ENCODE measurements around the gene MAST3.

The MAST3 gene

DNA sequence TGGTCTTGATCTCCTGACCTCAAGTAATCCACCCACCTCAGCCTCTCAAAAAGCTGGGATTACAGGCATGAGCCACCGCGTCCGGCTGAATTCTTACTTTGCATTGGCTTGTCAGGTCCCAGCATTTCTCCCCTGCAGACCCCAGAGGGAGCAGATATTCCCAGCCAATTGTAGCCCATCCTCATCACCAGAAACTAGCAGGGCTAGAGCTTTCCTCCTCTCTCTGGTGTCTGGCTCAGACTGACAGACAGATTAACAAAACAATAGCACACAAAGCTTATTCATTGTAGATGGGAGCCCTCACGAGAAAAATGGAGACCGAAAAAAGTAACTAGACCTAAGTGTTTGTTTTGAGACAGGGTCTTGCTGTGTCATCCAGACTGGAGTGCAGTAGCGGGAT, 88.0 kb downstream of the MAST3 start:
- no peaks in the 10 kb centered on the region for H3K4me1 ChIP-seq (ENCODE audit: control insufficient read depth, insufficient read depth, low read length)
- H3K36me3 ChIP-seq (ENCODE audit: control insufficient read depth in 2 of 2, insufficient read depth in 1 of 2, low read length in 2 of 2) = no peaks in the 10 kb centered on the region
- TF ChIP-seq ZNF184 (tag by site-specific recombination; IDR thresholded peaks at IDR 0.05) (no peak), ZNF24 (tag by site-specific recombination; IDR thresholded peaks at IDR 0.05) (no peak), ZNF645 (tag by site-specific recombination; IDR thresholded peaks at IDR 0.05) (no peak), ZNF2 (tag by site-specific recombination; IDR thresholded peaks at IDR 0.05) (no peak), ZNF660 (tag by site-specific recombination; IDR thresholded peaks at IDR 0.05) (no peak), ZNF423 (tag by site-specific recombination; IDR thresholded peaks at IDR 0.05) (no peak)
- no peak overlapping the region for H3K27ac ChIP-seq (ENCODE audit: extremely low read depth, low read depth, low read length)
- POLR2A ChIA-PET = no interaction called here
- CTCF ChIA-PET = interaction anchor here (0.6 to 1.2 kb wide), 3 partner anchors 9 to 126 kb away, joined by 3 read pairs; no protein-coding TSS in a partner anchor
- H3K9me3 ChIP-seq (ENCODE audit: control insufficient read depth, insufficient read depth, low read depth, low read length) = no peaks in the 10 kb centered on the region
- H3K4me3 ChIP-seq (ENCODE audit: low read depth, low read length) = no peak overlapping the region

- Histone ChIP-seq H3K4me1 (ENCODE audit: control insufficient read depth, insufficient read depth, low read length) (no peaks in the 10 kb centered on the region), H3K36me3 (ENCODE audit: control insufficient read depth in 2 of 2, insufficient read depth in 1 of 2, low read length in 2 of 2) (no peaks in the 10 kb centered on the region; a peak in 1 of 3 replicates), H3K9me3 (ENCODE audit: control insufficient read depth, insufficient read depth, low read depth, low read length) (no peaks in the 10 kb centered on the region), H3K27ac (ENCODE audit: extremely low read depth, low read depth, low read length) (no peak overlapping the region), H3K4me3 (ENCODE audit: low read depth, low read length) (no peak overlapping the region)
- no peak for TF ChIP-seq ZNF776 (tag by site-specific recombination; IDR thresholded peaks at IDR 0.05; ENCODE audit: borderline replicate concordance)
- no peak for TF ChIP-seq KLF17 (tag by site-specific recombination; IDR thresholded peaks at IDR 0.05)
- TF ChIP-seq ZNF660 (tag by site-specific recombination; IDR thresholded peaks at IDR 0.05) = no peak
- ChIA-PET CTCF (interaction anchor here (0.6 to 2.9 kb wide), 3 partner anchors 18 to 585 kb away, joined by 4 to 16 read pairs (median 7); no protein-coding TSS in a partner anchor), POLR2A (interaction anchor here (0.7 kb wide), 1 partner anchor 13 kb away, joined by 3 read pairs; no protein-coding TSS in a partner anchor)
Measured at GRCh38 chr19:18190278-18190677, 92.7 kb downstream of the MAST3 start.

- H3K27ac ChIP-seq (ENCODE audit: extremely low read depth, low read depth, low read length) = no peak overlapping the region
- ChIA-PET POLR2A (interaction anchor here (0.5 to 2.3 kb wide), 7 partner anchors 8 to 346 kb away, joined by 3 to 8 read pairs (median 5); partner anchors contain the start of gene RAB3A), CTCF (interaction anchor here (0.6 to 2.9 kb wide), 16 partner anchors 9 to 237 kb away, joined by 3 to 16 read pairs (median 4); partner anchors contain the start of gene RAB3A)
- no peaks in the 10 kb centered on the region for H3K4me1 ChIP-seq (ENCODE audit: control insufficient read depth, insufficient read depth, low read length)
- H3K36me3 ChIP-seq (ENCODE audit: control insufficient read depth in 2 of 2, insufficient read depth in 1 of 2, low read length in 2 of 2) = peaks cover 0 to 10% of the 10 kb centered on the region in 2 experiments; a peak in 2 of 3 replicates
- peak overlapping the region; percentile 43 for H3K4me3 ChIP-seq (ENCODE audit: low read depth, low read length)
- H3K9me3 ChIP-seq (ENCODE audit: control insufficient read depth, insufficient read depth, low read depth, low read length) = no peaks in the 10 kb centered on the region
- TF ChIP-seq ZNF645 (tag by site-specific recombination; IDR thresholded peaks at IDR 0.05) = no peak
- TF ChIP-seq ZNF549 (tag by site-specific recombination; IDR thresholded peaks at IDR 0.05) = no peak
- TF ChIP-seq ZNF274 (IDR thresholded peaks at IDR 0.05; ENCODE audit: low read length) = no peak
- no peak for TF ChIP-seq ZNF274 (tag by site-specific recombination; IDR thresholded peaks at IDR 0.05; ENCODE audit: borderline replicate concordance)
- no peak; the same call in 1 of the 2 replicates for TF ChIP-seq ZNF513 (tag by site-specific recombination; IDR thresholded peaks at IDR 0.05)
- TF ChIP-seq SP7 (tag by site-specific recombination; IDR thresholded peaks at IDR 0.05) = no peak
- no peak for TF ChIP-seq ZNF629 (tag by site-specific recombination; IDR thresholded peaks at IDR 0.05)
- TF ChIP-seq ZNF830 (tag by site-specific recombination; IDR thresholded peaks at IDR 0.05; ENCODE audit: low read depth) = no peak
- TF ChIP-seq ZNF280C (tag by site-specific recombination; IDR thresholded peaks at IDR 0.05) = no peak
- no peak for TF ChIP-seq ZNF449 (tag by site-specific recombination; IDR thresholded peaks at IDR 0.05)
- no peak for TF ChIP-seq TRIM28 (IDR thresholded peaks at IDR 0.05; ENCODE audit: borderline replicate concordance, low read length)
- TF ChIP-seq, protein P1, sequence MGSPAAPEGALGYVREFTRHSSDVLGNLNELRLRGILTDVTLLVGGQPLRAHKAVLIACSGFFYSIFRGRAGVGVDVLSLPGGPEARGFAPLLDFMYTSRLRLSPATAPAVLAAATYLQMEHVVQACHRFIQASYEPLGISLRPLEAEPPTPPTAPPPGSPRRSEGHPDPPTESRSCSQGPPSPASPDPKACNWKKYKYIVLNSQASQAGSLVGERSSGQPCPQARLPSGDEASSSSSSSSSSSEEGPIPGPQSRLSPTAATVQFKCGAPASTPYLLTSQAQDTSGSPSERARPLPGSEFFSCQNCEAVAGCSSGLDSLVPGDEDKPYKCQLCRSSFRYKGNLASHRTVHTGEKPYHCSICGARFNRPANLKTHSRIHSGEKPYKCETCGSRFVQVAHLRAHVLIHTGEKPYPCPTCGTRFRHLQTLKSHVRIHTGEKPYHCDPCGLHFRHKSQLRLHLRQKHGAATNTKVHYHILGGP (tag by site-specific recombination; IDR thresholded peaks at IDR 0.05) = no peak
- no peak for TF ChIP-seq MYNN (tag by site-specific recombination; IDR thresholded peaks at IDR 0.05; ENCODE audit: borderline replicate concordance)
Measured at GRCh38 chr19:18191640-18192062, 94.1 kb downstream of the MAST3 start.

All from HEK293 (cell line).